ENCODE results near the gene C20orf173. TPM values are rescaled to one million over a fixed set of nuclear protein-coding genes. Genes with fewer than 3 reads are reported as not detected.

Gene C20orf173, protein sequence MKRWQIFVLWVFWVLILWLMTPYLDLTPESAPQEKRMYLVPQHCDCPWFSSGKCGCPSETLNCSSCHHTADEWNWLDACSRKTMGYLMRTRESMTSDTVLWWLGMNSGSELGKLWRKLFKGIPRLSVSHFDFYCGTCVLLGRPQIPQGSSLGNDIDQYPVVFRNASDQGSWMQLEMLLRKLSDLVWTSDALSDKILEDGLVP
- not detected for total RNA-seq
- not detected for polyA plus RNA-seq

GRCh38 chr20:35529552-35529951 lies at the start of gene C20orf173:
C20orf173 (minus strand) TSS chr20:35529652; CDS start chr20:35529373, 279 bp downstream.
- POLR2A ChIA-PET (ENCODE audit: partially characterized antibody): no interaction called here
- intact Hi-C loops (cut with micrococcal nuclease): no loop called here

GRCh38 chr20:35579196-35579595 lies 49.7 kb upstream of the C20orf173 start:
- intact Hi-C loops (cut with micrococcal nuclease): no loop called here
- H3K27ac ChIP-seq (ENCODE audit: low read depth, low read length): no peak overlapping the region
- H3K27me3 ChIP-seq (ENCODE audit: insufficient read depth, low read length): no peaks in the 10 kb centered on the region
- Mint-ChIP-seq H3K27ac (no peak overlapping the region), H3K4me3 (no peak overlapping the region), H3K4me1 (no peaks in the 10 kb centered on the region), H3K36me3 (no peaks in the 10 kb centered on the region), H3K9me3 (peaks cover 0 to 19% (median 11%) of the 10 kb centered on the region in 8 donors), H3K27me3 (peaks cover 0 to 2% of the 10 kb centered on the region in 2 donors)
- H3K4me1 ChIP-seq (ENCODE audit: insufficient read depth, low read length): no peaks in the 10 kb centered on the region
- H3K4me3 ChIP-seq (ENCODE audit: low read length in 2 of 2): no peak overlapping the region
- no peaks in the 10 kb centered on the region for H3K9me3 ChIP-seq (ENCODE audit: control insufficient read depth in 1 of 2, low read length in 2 of 2)
- H3K36me3 ChIP-seq (ENCODE audit: insufficient read depth, low read length): no peaks in the 10 kb centered on the region
- CTCF ChIA-PET (ENCODE audit: partially characterized antibody): no interaction called here
- no peak for DNase-seq
- POLR2A ChIA-PET (ENCODE audit: partially characterized antibody): interaction anchor here (0.5 kb wide), 1 partner anchor 1765 kb away, joined by 3 read pairs; no protein-coding TSS in a partner anchor

More at GRCh38 chr20:35529552-35529951, at the start of gene C20orf173:
- H3K4me1 ChIP-seq (ENCODE audit: insufficient read depth, low read length): no peaks in the 10 kb centered on the region
- H3K4me1 Mint-ChIP-seq: no peaks in the 10 kb centered on the region
- H3K27me3 ChIP-seq (ENCODE audit: insufficient read depth, low read length): no peaks in the 10 kb centered on the region
- H3K36me3 ChIP-seq (ENCODE audit: insufficient read depth, low read length): no peaks in the 10 kb centered on the region
- H3K36me3 Mint-ChIP-seq: peaks cover 0 to 3% of the 10 kb centered on the region in 2 donors
- CTCF ChIA-PET (ENCODE audit: partially characterized antibody): interaction anchor here (0.5 kb wide), 1 partner anchor 12 kb away, joined by 3 read pairs; no protein-coding TSS in a partner anchor
- no peaks in the 10 kb centered on the region for H3K9me3 ChIP-seq (ENCODE audit: control insufficient read depth in 1 of 2, low read length in 2 of 2)
- no peak within 1 kb of the TSS for H3K27ac Mint-ChIP-seq
- no peak within 1 kb of the TSS for H3K4me3 ChIP-seq (ENCODE audit: low read length in 2 of 2)
- DNase-seq: no peak
- no peak within 1 kb of the TSS for H3K27ac ChIP-seq (ENCODE audit: low read depth, low read length)
- peak within 1 kb of the TSS in 1 of 8 donors; percentile 26 for H3K4me3 Mint-ChIP-seq
- H3K9me3 Mint-ChIP-seq: no peaks in the 10 kb centered on the region
- no peaks in the 10 kb centered on the region for H3K27me3 Mint-ChIP-seq

GRCh38 chr20:35578469-35578868 lies 49.0 kb upstream of the C20orf173 start:
- Mint-ChIP-seq H3K4me3 (no peak overlapping the region), H3K4me1 (no peaks in the 10 kb centered on the region), H3K27ac (no peak overlapping the region), H3K27me3 (peaks cover 0 to 2% of the 10 kb centered on the region in 2 donors), H3K36me3 (no peaks in the 10 kb centered on the region), H3K9me3 (peaks cover 0 to 23% (median 14%) of the 10 kb centered on the region in 8 donors)
- ChIA-PET CTCF (ENCODE audit: partially characterized antibody) (no interaction called here), POLR2A (ENCODE audit: partially characterized antibody) (no interaction called here)
- intact Hi-C loops (cut with micrococcal nuclease): no loop called here
- Histone ChIP-seq H3K27ac (ENCODE audit: low read depth, low read length) (no peak overlapping the region), H3K4me1 (ENCODE audit: insufficient read depth, low read length) (no peaks in the 10 kb centered on the region), H3K27me3 (ENCODE audit: insufficient read depth, low read length) (no peaks in the 10 kb centered on the region), H3K9me3 (ENCODE audit: control insufficient read depth in 1 of 2, low read length in 2 of 2) (no peaks in the 10 kb centered on the region), H3K36me3 (ENCODE audit: insufficient read depth, low read length) (no peaks in the 10 kb centered on the region), H3K4me3 (ENCODE audit: low read length in 2 of 2) (no peak overlapping the region)
- no peak for DNase-seq

DNA sequence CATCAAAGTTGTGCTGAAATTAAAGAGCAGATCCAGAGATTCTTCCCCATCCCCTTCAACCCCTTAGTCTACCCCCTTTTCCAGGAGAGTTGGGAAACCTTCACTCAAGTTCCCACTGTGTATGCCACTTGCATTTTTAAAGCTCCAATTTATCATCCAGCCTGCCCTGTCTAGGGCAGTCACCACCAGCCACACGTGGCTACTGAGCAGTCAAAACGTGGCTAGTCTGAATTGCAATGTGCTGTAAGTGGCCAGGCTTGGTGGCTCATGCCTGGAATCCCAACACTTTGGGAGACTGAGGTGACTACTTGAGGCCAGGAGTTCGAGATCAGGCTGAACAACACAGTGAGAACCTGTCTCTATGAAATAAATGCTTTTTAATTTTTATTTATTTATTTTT lies 47.4 kb upstream of the C20orf173 start:
- no peak overlapping the region for H3K4me3 ChIP-seq (ENCODE audit: low read length in 2 of 2)
- no peaks in the 10 kb centered on the region for H3K27me3 ChIP-seq (ENCODE audit: insufficient read depth, low read length)
- intact Hi-C loops (cut with micrococcal nuclease): no loop called here
- no peaks in the 10 kb centered on the region for H3K4me1 ChIP-seq (ENCODE audit: insufficient read depth, low read length)
- DNase-seq: no peak
- H3K36me3 Mint-ChIP-seq: peaks cover 0 to 2% of the 10 kb centered on the region in 2 donors
- peaks cover 0 to 29% (median 19%) of the 10 kb centered on the region in 8 donors for H3K9me3 Mint-ChIP-seq
- CTCF ChIA-PET (ENCODE audit: partially characterized antibody): no interaction called here
- H3K4me3 Mint-ChIP-seq: no peak overlapping the region
- H3K36me3 ChIP-seq (ENCODE audit: insufficient read depth, low read length): no peaks in the 10 kb centered on the region
- no peaks in the 10 kb centered on the region for H3K4me1 Mint-ChIP-seq
- no peak overlapping the region for H3K27ac Mint-ChIP-seq
- H3K9me3 ChIP-seq (ENCODE audit: control insufficient read depth in 1 of 2, low read length in 2 of 2): no peaks in the 10 kb centered on the region
- POLR2A ChIA-PET (ENCODE audit: partially characterized antibody): no interaction called here
- H3K27ac ChIP-seq (ENCODE audit: low read depth, low read length): no peak overlapping the region
- H3K27me3 Mint-ChIP-seq: no peaks in the 10 kb centered on the region

GRCh38 chr20:35575958-35576357 lies 46.5 kb upstream of the C20orf173 start:
- Histone ChIP-seq H3K4me1 (ENCODE audit: insufficient read depth, low read length) (no peaks in the 10 kb centered on the region), H3K27ac (ENCODE audit: low read depth, low read length) (no peak overlapping the region), H3K36me3 (ENCODE audit: insufficient read depth, low read length) (no peaks in the 10 kb centered on the region), H3K4me3 (ENCODE audit: low read length in 2 of 2) (no peak overlapping the region), H3K27me3 (ENCODE audit: insufficient read depth, low read length) (no peaks in the 10 kb centered on the region), H3K9me3 (ENCODE audit: control insufficient read depth in 1 of 2, low read length in 2 of 2) (no peaks in the 10 kb centered on the region)
- no peak for DNase-seq
- intact Hi-C loops (cut with micrococcal nuclease): no loop called here
- no peak overlapping the region for H3K4me3 Mint-ChIP-seq
- H3K27me3 Mint-ChIP-seq: no peaks in the 10 kb centered on the region
- no peaks in the 10 kb centered on the region for H3K4me1 Mint-ChIP-seq
- peaks cover 0 to 22% (median 13%) of the 10 kb centered on the region in 8 donors for H3K9me3 Mint-ChIP-seq
- H3K27ac Mint-ChIP-seq: no peak overlapping the region
- ChIA-PET POLR2A (ENCODE audit: partially characterized antibody) (no interaction called here), CTCF (ENCODE audit: partially characterized antibody) (no interaction called here)
- H3K36me3 Mint-ChIP-seq: peaks cover 0 to 2% of the 10 kb centered on the region in 2 donors

GRCh38 chr20:35572838-35573237 lies 43.4 kb upstream of the C20orf173 start:
- Mint-ChIP-seq H3K4me3 (no peak overlapping the region), H3K36me3 (peaks cover 0 to 2% of the 10 kb centered on the region in 2 donors), H3K4me1 (no peaks in the 10 kb centered on the region), H3K27me3 (no peaks in the 10 kb centered on the region), H3K9me3 (peaks cover 0 to 22% (median 13%) of the 10 kb centered on the region in 8 donors), H3K27ac (no peak overlapping the region)
- no peak overlapping the region for H3K27ac ChIP-seq (ENCODE audit: low read depth, low read length)
- ChIA-PET CTCF (ENCODE audit: partially characterized antibody) (no interaction called here), POLR2A (ENCODE audit: partially characterized antibody) (no interaction called here)
- no peaks in the 10 kb centered on the region for H3K4me1 ChIP-seq (ENCODE audit: insufficient read depth, low read length)
- no peak overlapping the region for H3K4me3 ChIP-seq (ENCODE audit: low read length in 2 of 2)
- H3K36me3 ChIP-seq (ENCODE audit: insufficient read depth, low read length): no peaks in the 10 kb centered on the region
- no peaks in the 10 kb centered on the region for H3K9me3 ChIP-seq (ENCODE audit: control insufficient read depth in 1 of 2, low read length in 2 of 2)
- no peak for DNase-seq
- no peaks in the 10 kb centered on the region for H3K27me3 ChIP-seq (ENCODE audit: insufficient read depth, low read length)
- intact Hi-C loops (cut with micrococcal nuclease): no loop called here

- CTCF ChIA-PET (ENCODE audit: partially characterized antibody): no interaction called here
- intact Hi-C loops (cut with micrococcal nuclease): no loop called here
- Mint-ChIP-seq H3K27ac (no peak overlapping the region), H3K36me3 (peaks cover 0 to 2% of the 10 kb centered on the region in 2 donors), H3K9me3 (peaks cover 0 to 22% (median 13%) of the 10 kb centered on the region in 8 donors), H3K4me3 (no peak overlapping the region), H3K27me3 (no peaks in the 10 kb centered on the region), H3K4me1 (no peaks in the 10 kb centered on the region)
- H3K27ac ChIP-seq (ENCODE audit: low read depth, low read length): no peak overlapping the region
- no peak overlapping the region for H3K4me3 ChIP-seq (ENCODE audit: low read length in 2 of 2)
- no peaks in the 10 kb centered on the region for H3K36me3 ChIP-seq (ENCODE audit: insufficient read depth, low read length)
- no peaks in the 10 kb centered on the region for H3K4me1 ChIP-seq (ENCODE audit: insufficient read depth, low read length)
- no peak for DNase-seq
- no peaks in the 10 kb centered on the region for H3K9me3 ChIP-seq (ENCODE audit: control insufficient read depth in 1 of 2, low read length in 2 of 2)
- H3K27me3 ChIP-seq (ENCODE audit: insufficient read depth, low read length): no peaks in the 10 kb centered on the region
- POLR2A ChIA-PET (ENCODE audit: partially characterized antibody): interaction anchor here (0.6 kb wide), 1 partner anchor 332 kb away, joined by 3 read pairs; no protein-coding TSS in a partner anchor
These were observed 42.1 kb upstream of the C20orf173 start for GRCh38 chr20:35571555-35571954.

Data from CD4-positive, alpha-beta memory T cell (primary cell).